K562 (cell line): ENCODE data around the gene CEP44. TPM values are rescaled to one million over a fixed set of nuclear protein-coding genes. Genes with fewer than 3 reads are reported as not detected.

Source experiments
- ATAC-seq: fragments of 200-7000 bp; cut with Tn5 transposase; 3 replicates; pipeline ENCODE4 v1.9.1; 2020; ENCODE audit warnings: moderate library complexity
- BruUV-seq: library from RNA; stranded (reverse); fragments of 400-500 nt; replicated peaks from 2 replicates; lab custom pipeline; 2021; lab: Mats Ljungman, UMichigan
- CTCF ChIA-PET: fragments of 300-600 bp; formaldehyde crosslinking; extraction: SDS; loops from one replicate; lab custom pipeline; 2021; ENCODE audit warnings: low intra/inter-chr PET ratio; lab: Yijun Ruan, JAX
- POLR2A ChIA-PET: fragments of 300-600, 350-650 bp; sonication (Branson Sonifier 250); formaldehyde crosslinking; extraction: SDS; loops from one replicate; lab custom pipeline; 2021; ENCODE audit warnings: antibody characterized with exemption, inconsistent platforms; lab: Yijun Ruan, JAX
- DNase-seq, 4 experiments: peaks; one replicate each; pipeline versions ENCODE4 v3.0.0 to v3.0.0-alpha.2; 2011 to 2018; ENCODE audit warnings: low spot score in 3 of 4, mixed read lengths in 3 of 4; ENCODE audit errors: extremely low read depth in 1 of 4
- FAIRE-seq: peaks from 2 replicates; lab custom pipeline; 2011; peaks lifted over from hg19 to GRCh38; lab: Jason Lieb, UNC
- H2AFZ ChIP-seq: 2 replicates; pipeline ENCODE4 v1.6.0; 2011; ENCODE audit warnings: low read depth, low read length, control low read depth, inconsistent platforms
- H3K27ac ChIP-seq: fragments of 200-600 bp; 3 replicates; pipeline ENCODE4 v1.8.0; 2011; ENCODE audit warnings: low read depth, mild to moderate bottlenecking, control low read depth, inconsistent platforms, low read length, moderate library complexity, mixed read lengths; ENCODE audit errors: extremely low read depth
- H3K27me3 ChIP-seq, 2 experiments: fragments of 300-600 bp in 1 of 2; 2 replicates in 1 of 2; 3 replicates in 1 of 2; pipeline versions ENCODE4 v1.6.0 to v1.8.0; 2011; ENCODE audit warnings: inconsistent platforms in 2 of 2, low read length in 2 of 2, mild to moderate bottlenecking in 1 of 2, mixed read lengths in 1 of 2, moderate library complexity in 1 of 2; ENCODE audit not compliant: control insufficient read depth in 2 of 2, insufficient read depth in 2 of 2
- H3K36me3 ChIP-seq: fragments of 300-600 bp; 3 replicates; pipeline ENCODE4 v1.8.0; 2011; ENCODE audit warnings: mild to moderate bottlenecking, low read length, inconsistent platforms; ENCODE audit not compliant: control insufficient read depth, insufficient read depth
- H3K4me1 ChIP-seq, 2 experiments: fragments of 200-600 bp in 1 of 2; replicated peaks in 1 of 2; 2 replicates in 1 of 2; 3 replicates in 1 of 2; pipeline versions ENCODE4 v1.5.1 to v1.8.0; 2011; ENCODE audit warnings: inconsistent platforms in 2 of 2, low read length in 2 of 2, mild to moderate bottlenecking in 1 of 2, mixed read lengths in 1 of 2, moderate library complexity in 1 of 2; ENCODE audit not compliant: control insufficient read depth in 2 of 2, insufficient read depth in 2 of 2
- H3K4me2 ChIP-seq: 2 replicates; pipeline ENCODE4 v1.6.1; 2011; ENCODE audit warnings: low read length, control low read depth, inconsistent platforms, mixed read lengths; ENCODE audit not compliant: insufficient read depth
- H3K4me3 ChIP-seq: fragments of 200-600 bp; sonication (generic), shearing (Covaris generic); 2 replicates; pipeline ENCODE4 v1.5.1; 2016; ENCODE audit warnings: control low read depth, inconsistent platforms
- H3K79me2 ChIP-seq: fragments of 200-600 bp; 3 replicates; pipeline ENCODE4 v1.8.0; 2011; ENCODE audit warnings: low read length, inconsistent platforms; ENCODE audit not compliant: control insufficient read depth, insufficient read depth
- H3K9ac ChIP-seq, 2 experiments: 2 replicates each; pipeline versions ENCODE4 v1.6.0 to v1.6.1; 2011; ENCODE audit warnings: low read depth in 2 of 2, low read length in 2 of 2, control low read depth in 1 of 2, inconsistent platforms in 1 of 2, mild to moderate bottlenecking in 1 of 2, mixed read lengths in 1 of 2; ENCODE audit not compliant: insufficient read depth in 1 of 2
- H3K9me1 ChIP-seq: one replicate; pipeline ENCODE4 v1.6.0; 2011; ENCODE audit warnings: inconsistent platforms, mild to moderate bottlenecking, low read length, moderate library complexity; ENCODE audit not compliant: control insufficient read depth, insufficient read depth
- H3K9me3 ChIP-seq: replicated peaks from 2 replicates; pipeline ENCODE4 v1.5.1; 2011; ENCODE audit warnings: low read depth, low read length, inconsistent platforms; ENCODE audit not compliant: control insufficient read depth, insufficient read depth
- H4K20me1 ChIP-seq: replicated peaks from 2 replicates; pipeline ENCODE4 v1.6.1; 2011; ENCODE audit warnings: low read length, inconsistent platforms, mixed read lengths; ENCODE audit not compliant: control insufficient read depth, insufficient read depth
- CCNT2 ChIP-seq: IDR thresholded peaks from 2 replicates; pipeline ENCODE4 v1.6.1; 2011; ENCODE audit warnings: borderline replicate concordance, low read depth, mild to moderate bottlenecking, moderate library complexity, mixed read lengths, low read length; ENCODE audit not compliant: insufficient read length; ENCODE audit errors: extremely low read depth
- FOXJ2 ChIP-seq: fragments of 200-800 bp; sonication (Bioruptor generic); IDR thresholded peaks from 2 replicates; pipeline ENCODE4 v1.6.1; 2016; ENCODE audit warnings: missing genetic modification characterization, missing compliant biosample characterization
- GATA2 ChIP-seq: sonication (generic); formaldehyde crosslinking; IDR thresholded peaks from 2 replicates; pipeline ENCODE4 v1.4.0; 2020; ENCODE audit warnings: mild to moderate bottlenecking, missing genetic modification reagents
- PRMT5 ChIP-seq: sonication (generic); formaldehyde crosslinking; IDR thresholded peaks from 2 replicates; pipeline ENCODE4 v1.5.0; 2020; ENCODE audit warnings: missing genetic modification reagents
- SP1 ChIP-seq: sonication (generic); formaldehyde crosslinking; IDR thresholded peaks from 2 replicates; pipeline ENCODE4 v1.8.1; 2022; ENCODE audit warnings: mild to moderate bottlenecking, missing genetic modification reagents
- SP2 ChIP-seq: IDR thresholded peaks from 2 replicates; pipeline ENCODE4 v1.6.1; 2011; ENCODE audit warnings: mild to moderate bottlenecking, low read depth, low read length, moderate library complexity; ENCODE audit not compliant: poor library complexity, severe bottlenecking; ENCODE audit errors: extremely low read depth
- ZNF274 ChIP-seq: IDR thresholded peaks from 2 replicates; pipeline ENCODE4 v1.6.1; 2011; ENCODE audit warnings: low read depth, mild to moderate bottlenecking, low read length, moderate library complexity, borderline replicate concordance
- ZNF41 ChIP-seq: fragments of 250-450 bp; sonication (Bioruptor Pico); conservative IDR thresholded peaks from 2 replicates; pipeline ENCODE4 v1.4.0; 2020; ENCODE audit warnings: mild to moderate bottlenecking
- WGBS: fragments of 100-300 bp; shearing (Covaris generic); methylation state at CpG from one replicate; pipeline ENCODE4 v1.1.6; 2016; ENCODE audit warnings: low coverage, mixed read lengths; ENCODE audit not compliant: insufficient coverage; ENCODE audit errors: missing lambda C conversion rate; 5-methylcytosine and 5-hydroxymethylcytosine counted together
- in situ Hi-C: fragments of 300-500 bp; cut with MboI; formaldehyde crosslinking; loops from 4 replicates; pipeline ENCODE4 v1.15.0; 2018; ENCODE audit warnings: inconsistent platforms, mixed read lengths
- intact Hi-C: fragments of 100-400 bp; cut with micrococcal nuclease; formaldehyde crosslinking; loops from 2 replicates; pipeline ENCODE4 v1.14.2; 2022
- polyA plus RNA-seq, 8 experiments: library from polyadenylated mRNA; depleted of rRNA in 4 of 8; stranded (reverse) in 5 of 8; unstranded in 3 of 8; fragments of >200 nt; fragmentation: Nextera tagmentation in 2 of 8; fragmentation: Illumina TruSeq in 1 of 8; extraction: Ambion mirVana in 2 of 8; extraction: Trizol in 1 of 8; gene quantifications; 2 replicates each; pipeline versions ENCODE4 v1.2.1 to v1.2.3, GENCODE V29; 2011 to 2014; ENCODE audit warnings: inconsistent platforms in 1 of 8, missing spikeins in 1 of 8
- total RNA-seq, 7 experiments: library from RNA; depleted of rRNA in 6 of 7; stranded (reverse); fragments of >200 nt in 6 of 7; fragmentation: Illumina TruSeq in 2 of 7; extraction: Trizol in 2 of 7; gene quantifications; 2 replicates each; pipeline versions ENCODE4 v1.2.1 to v1.2.3, GENCODE V29; 2011 to 2021; ENCODE audit warnings: low replicate concordance in 1 of 7
- TF ChIP-seq, protein P1 (sequence below): fragments of 250-450 bp; sonication (Bioruptor Pico); IDR thresholded peaks from 2 replicates; pipeline ENCODE4 v1.5.0; 2021; ENCODE audit warnings: mild to moderate bottlenecking, borderline replicate concordance
- TF ChIP-seq, protein P2 (sequence below): sonication (generic); formaldehyde crosslinking; IDR thresholded peaks from 2 replicates; pipeline ENCODE4 v1.8.1; 2022; ENCODE audit warnings: missing genetic modification reagents
- TF ChIP-seq, protein P3 (sequence below), 2 experiments: fragments of 450-650 bp; IDR thresholded peaks; 2 replicates each; pipeline ENCODE4 v1.6.1; 2018; ENCODE audit warnings: mild to moderate bottlenecking in 2 of 2, low read depth in 1 of 2; ENCODE audit not compliant: partially characterized antibody in 2 of 2

The CEP44 gene
- total and polyA plus RNA-seq, 9 of the 15 experiments (the other 6 are each of a cell fraction or from before 2014, with no cell fraction given) = 19.6 to 45.0 (median 24.4) TPM

DNA sequence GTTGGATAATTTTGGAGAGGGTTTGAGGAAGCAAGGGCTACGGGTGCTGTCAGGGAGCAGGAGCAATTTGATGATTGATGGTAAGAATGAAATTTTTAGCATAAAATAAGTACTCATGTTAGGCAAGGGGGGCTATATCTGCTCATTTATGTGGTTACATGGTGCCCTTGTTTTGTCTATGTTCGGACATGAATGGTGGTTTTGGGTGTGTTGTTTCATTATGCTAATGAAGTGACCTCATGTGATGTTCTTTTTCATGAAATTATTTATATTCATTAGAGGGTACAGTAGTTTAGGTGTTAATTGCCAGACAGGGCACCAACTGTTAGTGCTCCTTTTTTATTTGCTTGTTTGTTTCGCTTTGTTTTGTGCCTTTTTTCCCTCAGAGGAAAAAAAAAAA is 29.3 kb downstream of the CEP44 start (continued):
- TF ChIP-seq, protein P1, sequence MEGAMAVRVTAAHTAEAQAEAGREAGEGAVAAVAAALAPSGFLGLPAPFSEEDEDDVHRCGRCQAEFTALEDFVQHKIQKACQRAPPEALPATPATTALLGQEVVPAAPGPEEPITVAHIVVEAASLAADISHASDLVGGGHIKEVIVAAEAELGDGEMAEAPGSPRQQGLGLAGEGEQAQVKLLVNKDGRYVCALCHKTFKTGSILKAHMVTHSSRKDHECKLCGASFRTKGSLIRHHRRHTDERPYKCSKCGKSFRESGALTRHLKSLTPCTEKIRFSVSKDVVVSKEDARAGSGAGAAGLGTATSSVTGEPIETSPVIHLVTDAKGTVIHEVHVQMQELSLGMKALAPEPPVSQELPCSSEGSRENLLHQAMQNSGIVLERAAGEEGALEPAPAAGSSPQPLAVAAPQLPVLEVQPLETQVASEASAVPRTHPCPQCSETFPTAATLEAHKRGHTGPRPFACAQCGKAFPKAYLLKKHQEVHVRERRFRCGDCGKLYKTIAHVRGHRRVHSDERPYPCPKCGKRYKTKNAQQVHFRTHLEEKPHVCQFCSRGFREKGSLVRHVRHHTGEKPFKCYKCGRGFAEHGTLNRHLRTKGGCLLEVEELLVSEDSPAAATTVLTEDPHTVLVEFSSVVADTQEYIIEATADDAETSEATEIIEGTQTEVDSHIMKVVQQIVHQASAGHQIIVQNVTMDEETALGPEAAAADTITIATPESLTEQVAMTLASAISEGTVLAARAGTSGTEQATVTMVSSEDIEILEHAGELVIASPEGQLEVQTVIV (CRISPR knock-in tag) = no peak
- TF ChIP-seq SP2 (no peak), SP1 (CRISPR knock-in tag) (no peak), GATA2 (CRISPR knock-in tag) (no peak)
- TF ChIP-seq, protein P2, sequence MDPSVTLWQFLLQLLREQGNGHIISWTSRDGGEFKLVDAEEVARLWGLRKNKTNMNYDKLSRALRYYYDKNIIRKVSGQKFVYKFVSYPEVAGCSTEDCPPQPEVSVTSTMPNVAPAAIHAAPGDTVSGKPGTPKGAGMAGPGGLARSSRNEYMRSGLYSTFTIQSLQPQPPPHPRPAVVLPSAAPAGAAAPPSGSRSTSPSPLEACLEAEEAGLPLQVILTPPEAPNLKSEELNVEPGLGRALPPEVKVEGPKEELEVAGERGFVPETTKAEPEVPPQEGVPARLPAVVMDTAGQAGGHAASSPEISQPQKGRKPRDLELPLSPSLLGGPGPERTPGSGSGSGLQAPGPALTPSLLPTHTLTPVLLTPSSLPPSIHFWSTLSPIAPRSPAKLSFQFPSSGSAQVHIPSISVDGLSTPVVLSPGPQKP (CRISPR knock-in tag) = no peak

DNA sequence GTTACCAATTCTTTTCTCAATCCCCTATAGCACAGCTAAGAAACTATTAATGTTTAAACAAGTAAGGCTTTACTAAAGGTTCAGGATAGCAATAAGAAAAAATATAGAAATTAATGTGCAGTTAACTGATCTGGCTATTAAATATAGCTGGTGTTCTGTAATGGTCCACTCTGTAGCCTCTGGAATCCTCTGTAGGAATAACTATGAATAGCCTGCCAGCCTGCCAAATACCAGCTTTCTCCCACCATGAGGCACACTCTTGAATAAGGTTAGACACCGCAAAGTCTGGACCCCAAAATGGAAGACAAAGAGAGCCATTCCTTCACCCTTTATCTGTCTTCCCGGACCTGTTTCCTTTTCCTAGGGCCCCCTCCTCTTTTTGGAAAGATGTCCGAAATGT is 30.6 kb downstream of the CEP44 start:
- BruUV-seq = no TSS peak
- H2AFZ ChIP-seq = no peak overlapping the region
- H3K4me2 ChIP-seq = no peak overlapping the region
- no peaks in the 10 kb centered on the region for H3K27me3 ChIP-seq
- FAIRE-seq (no peak), ATAC-seq (no peak; the same call in 1 of the 3 replicates), DNase-seq (no peak)
- in situ Hi-C loops (no loop called here), intact Hi-C loops (no loop called here)
- H4K20me1 ChIP-seq = no peaks in the 10 kb centered on the region
- no peaks in the 10 kb centered on the region for H3K79me2 ChIP-seq
- 94% methylated on average over 3 of the region's 3 CpGs for whole genome bisulfite sequencing
- ChIA-PET CTCF (no interaction called here), POLR2A (interaction anchor here (0.6 to 1.2 kb wide), 3 partner anchors 9 to 455 kb away, joined by 3 read pairs; no protein-coding TSS in a partner anchor)
- H3K4me1 ChIP-seq = peaks cover 0 to 4% of the 10 kb centered on the region in 2 experiments; a peak in 1 of 5 replicates
- peak overlapping the region; percentile 54; the same call in 1 of the 3 replicates for H3K27ac ChIP-seq
- no peak overlapping the region for H3K4me3 ChIP-seq
- H3K9ac ChIP-seq = no peak overlapping the region
- no peaks in the 10 kb centered on the region for H3K9me1 ChIP-seq
- H3K36me3 ChIP-seq = peaks cover 68% of the 10 kb centered on the region
- H3K9me3 ChIP-seq = no peaks in the 10 kb centered on the region
- TF ChIP-seq FOXJ2 = no peak
- no peak for TF ChIP-seq ZNF274
- no peak for TF ChIP-seq PRMT5 (CRISPR knock-in tag)
- TF ChIP-seq, protein P3, sequence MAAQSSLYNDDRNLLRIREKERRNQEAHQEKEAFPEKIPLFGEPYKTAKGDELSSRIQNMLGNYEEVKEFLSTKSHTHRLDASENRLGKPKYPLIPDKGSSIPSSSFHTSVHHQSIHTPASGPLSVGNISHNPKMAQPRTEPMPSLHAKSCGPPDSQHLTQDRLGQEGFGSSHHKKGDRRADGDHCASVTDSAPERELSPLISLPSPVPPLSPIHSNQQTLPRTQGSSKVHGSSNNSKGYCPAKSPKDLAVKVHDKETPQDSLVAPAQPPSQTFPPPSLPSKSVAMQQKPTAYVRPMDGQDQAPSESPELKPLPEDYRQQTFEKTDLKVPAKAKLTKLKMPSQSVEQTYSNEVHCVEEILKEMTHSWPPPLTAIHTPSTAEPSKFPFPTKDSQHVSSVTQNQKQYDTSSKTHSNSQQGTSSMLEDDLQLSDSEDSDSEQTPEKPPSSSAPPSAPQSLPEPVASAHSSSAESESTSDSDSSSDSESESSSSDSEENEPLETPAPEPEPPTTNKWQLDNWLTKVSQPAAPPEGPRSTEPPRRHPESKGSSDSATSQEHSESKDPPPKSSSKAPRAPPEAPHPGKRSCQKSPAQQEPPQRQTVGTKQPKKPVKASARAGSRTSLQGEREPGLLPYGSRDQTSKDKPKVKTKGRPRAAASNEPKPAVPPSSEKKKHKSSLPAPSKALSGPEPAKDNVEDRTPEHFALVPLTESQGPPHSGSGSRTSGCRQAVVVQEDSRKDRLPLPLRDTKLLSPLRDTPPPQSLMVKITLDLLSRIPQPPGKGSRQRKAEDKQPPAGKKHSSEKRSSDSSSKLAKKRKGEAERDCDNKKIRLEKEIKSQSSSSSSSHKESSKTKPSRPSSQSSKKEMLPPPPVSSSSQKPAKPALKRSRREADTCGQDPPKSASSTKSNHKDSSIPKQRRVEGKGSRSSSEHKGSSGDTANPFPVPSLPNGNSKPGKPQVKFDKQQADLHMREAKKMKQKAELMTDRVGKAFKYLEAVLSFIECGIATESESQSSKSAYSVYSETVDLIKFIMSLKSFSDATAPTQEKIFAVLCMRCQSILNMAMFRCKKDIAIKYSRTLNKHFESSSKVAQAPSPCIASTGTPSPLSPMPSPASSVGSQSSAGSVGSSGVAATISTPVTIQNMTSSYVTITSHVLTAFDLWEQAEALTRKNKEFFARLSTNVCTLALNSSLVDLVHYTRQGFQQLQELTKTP (IDR thresholded peaks at IDR 0.05; ENCODE audit: low read depth in 1 of 2, partially characterized antibody in 2 of 2) = no peak
- no peak for TF ChIP-seq CCNT2
- no peak for TF ChIP-seq ZNF41
